Endothelial cell of umbilical vein (primary cell): ENCODE results near the gene SYNDIG1. TPM values are rescaled to one million over a fixed set of nuclear protein-coding genes. Genes with fewer than 3 reads are reported as not detected.

Experiments used
- BruUV-seq: library from RNA; stranded (reverse); fragments of 400-500 nt; replicated peaks from 2 replicates; lab custom pipeline; 2021; lab: Mats Ljungman, UMichigan
- CTCF ChIA-PET: fragments of 300-600, 350-600 bp; sonication (Branson Sonifier 250); formaldehyde crosslinking; loops from one replicate; lab custom pipeline; 2021; ENCODE audit warnings: antibody characterized with exemption, inconsistent platforms; lab: Charles Lee
- POLR2A ChIA-PET: fragments of 300-600, 350-600 bp; sonication (Branson Sonifier 250); formaldehyde crosslinking; loops from one replicate; lab custom pipeline; 2021; ENCODE audit warnings: antibody characterized with exemption, inconsistent platforms; lab: Charles Lee
- DNase-seq: peaks from one replicate; pipeline ENCODE4 v3.0.0-alpha.2; 2011; ENCODE audit warnings: low read depth, low spot score
- FAIRE-seq: peaks from 2 replicates; lab custom pipeline; 2011; peaks lifted over from hg19 to GRCh38; lab: Jason Lieb, UNC
- H2AFZ ChIP-seq: 2 replicates; pipeline ENCODE4 v1.6.0; 2012; ENCODE audit warnings: low read depth, low read length, control low read depth, inconsistent platforms
- H3K27ac ChIP-seq: 2 replicates; pipeline ENCODE4 v1.5.1; 2011; ENCODE audit warnings: low read depth, mild to moderate bottlenecking, control low read depth, low read length, moderate library complexity; ENCODE audit not compliant: insufficient read depth
- H3K27me3 ChIP-seq, 2 experiments: 2 replicates each; pipeline versions ENCODE4 v1.6.0 to v1.6.1; 2011; ENCODE audit warnings: low read length in 2 of 2, mixed read lengths in 1 of 2; ENCODE audit not compliant: control insufficient read depth in 2 of 2, insufficient read depth in 2 of 2
- H3K36me3 ChIP-seq, 2 experiments: 2 replicates in 1 of 2; 3 replicates in 1 of 2; pipeline ENCODE4 v1.5.1; 2011; ENCODE audit warnings: low read length in 2 of 2, mild to moderate bottlenecking in 1 of 2, moderate library complexity in 1 of 2; ENCODE audit not compliant: control insufficient read depth in 2 of 2, insufficient read depth in 2 of 2; ENCODE audit errors: extremely low read depth in 1 of 2
- H3K4me1 ChIP-seq: 3 replicates; pipeline ENCODE4 v1.5.1; 2011; ENCODE audit warnings: mild to moderate bottlenecking, low read length; ENCODE audit not compliant: control insufficient read depth, insufficient read depth; ENCODE audit errors: extremely low read depth
- H3K4me2 ChIP-seq: 2 replicates; pipeline ENCODE4 v1.6.1; 2011; ENCODE audit warnings: low read length, control low read depth, mixed read lengths; ENCODE audit not compliant: insufficient read depth
- H3K4me3 ChIP-seq, 3 experiments: fragments of 200-600 bp in 1 of 3; sonication (generic), shearing (Covaris generic) in 1 of 3; replicated peaks in 1 of 3; 2 replicates each; pipeline ENCODE4 v1.5.1; 2011 to 2016; ENCODE audit warnings: control low read depth in 3 of 3, low read length in 3 of 3, mild to moderate bottlenecking in 2 of 3, inconsistent platforms in 1 of 3, low read depth in 1 of 3, moderate library complexity in 1 of 3; ENCODE audit not compliant: insufficient read depth in 1 of 3
- H3K79me2 ChIP-seq: 2 replicates; pipeline ENCODE4 v1.6.0; 2012; ENCODE audit warnings: low read length, inconsistent platforms; ENCODE audit not compliant: control insufficient read depth, insufficient read depth
- H3K9ac ChIP-seq: replicated peaks from 2 replicates; pipeline ENCODE3; 2011; ENCODE audit warnings: low read length, control low read depth; ENCODE audit not compliant: insufficient read depth; ENCODE audit errors: extremely low read depth
- H3K9me1 ChIP-seq: replicated peaks from 3 replicates; pipeline ENCODE4 v1.6.0; 2011; ENCODE audit warnings: mild to moderate bottlenecking, low read length; ENCODE audit not compliant: control insufficient read depth, insufficient read depth; ENCODE audit errors: extremely low read depth
- H3K9me3 ChIP-seq: replicated peaks from 2 replicates; pipeline ENCODE4 v1.5.1; 2012; ENCODE audit warnings: low read length, inconsistent platforms; ENCODE audit not compliant: control insufficient read depth, insufficient read depth
- H4K20me1 ChIP-seq: replicated peaks from 2 replicates; pipeline ENCODE3; 2011; ENCODE audit warnings: mild to moderate bottlenecking, low read length; ENCODE audit not compliant: control insufficient read depth, insufficient read depth; ENCODE audit errors: extremely low read depth
- EZH2 ChIP-seq: IDR thresholded peaks from 2 replicates; pipeline ENCODE4 v1.6.1; 2012; ENCODE audit warnings: borderline replicate concordance, low read depth, mild to moderate bottlenecking, moderate library complexity, low read length, inconsistent platforms; ENCODE audit not compliant: severe bottlenecking
- FOS ChIP-seq: IDR thresholded peaks from 2 replicates; pipeline ENCODE4 v1.6.1; 2011; ENCODE audit warnings: mild to moderate bottlenecking, low read length, moderate library complexity, borderline replicate concordance; ENCODE audit not compliant: insufficient read depth
- GATA2 ChIP-seq: IDR thresholded peaks from 2 replicates; pipeline ENCODE4 v1.7.0; 2011; ENCODE audit warnings: low read depth, mild to moderate bottlenecking, moderate library complexity, mixed read lengths, low read length; ENCODE audit not compliant: insufficient read length, insufficient read depth
- JUN ChIP-seq: IDR thresholded peaks from 2 replicates; pipeline ENCODE4 v1.6.1; 2011; ENCODE audit warnings: borderline replicate concordance, low read depth; ENCODE audit not compliant: insufficient read length, insufficient read depth
- MYC ChIP-seq: IDR thresholded peaks from one replicate; pipeline ENCODE4 v1.6.1; 2011; ENCODE audit warnings: mild to moderate bottlenecking, low read depth, low read length
- POLR2A ChIP-seq: IDR thresholded peaks from 2 replicates; pipeline ENCODE4 v1.6.1; 2012; ENCODE audit warnings: low read depth, mild to moderate bottlenecking, control low read depth, low read length
- POLR2AphosphoS5 ChIP-seq: IDR thresholded peaks from 2 replicates; pipeline ENCODE4 v1.6.1; 2012; ENCODE audit warnings: low read depth, mild to moderate bottlenecking, control low read depth, low read length, moderate library complexity; ENCODE audit not compliant: insufficient read depth
- dilution Hi-C: fragments of 300-500 bp; cut with MboI; formaldehyde crosslinking; loops from one replicate; pipeline ENCODE4 v1.15.0; 2019; ENCODE audit warnings: low sequenced_read_pairs; ENCODE audit not compliant: extremely low pct_ligation_motif_present
- intact Hi-C: fragments of 100-400 bp; cut with micrococcal nuclease; formaldehyde crosslinking; loops from one replicate; pipeline ENCODE4 v1.10.0; 2022
- polyA plus RNA-seq, 4 experiments: library from polyadenylated mRNA; depleted of rRNA in 3 of 4; stranded (reverse) in 3 of 4; unstranded in 1 of 4; fragments of >200 nt; gene quantifications; 2 replicates each; pipeline versions ENCODE4 v1.2.1 to v1.2.3, GENCODE V29; 2011 to 2012; ENCODE audit warnings: missing spikeins in 1 of 4
- total RNA-seq: library from RNA; stranded (reverse); gene quantifications from 2 replicates; pipeline ENCODE4 v1.2.3, GENCODE V29; 2021
- TF ChIP-seq, protein P1 (sequence below): IDR thresholded peaks from 2 replicates; pipeline ENCODE4 v1.6.1; 2011; ENCODE audit not compliant: insufficient read depth, insufficient read length
- TF ChIP-seq, protein P2 (sequence below), 2 donors: IDR thresholded peaks; 1 replicate in 1 of 2; 2 replicates in 1 of 2; pipeline ENCODE4 v1.5.1; 2011; ENCODE audit warnings: low read length in 2 of 2, mild to moderate bottlenecking in 2 of 2, moderate library complexity in 2 of 2, control low read depth in 1 of 2, inconsistent platforms in 1 of 2, low read depth in 1 of 2; ENCODE audit not compliant: insufficient read depth in 1 of 2; ENCODE audit errors: extremely low read depth in 1 of 2

Gene SYNDIG1
- total and polyA plus RNA-seq, 2 donors (not counting 3 experiments of a cell fraction or from before 2014, with no cell fraction given): not detected

DNA sequence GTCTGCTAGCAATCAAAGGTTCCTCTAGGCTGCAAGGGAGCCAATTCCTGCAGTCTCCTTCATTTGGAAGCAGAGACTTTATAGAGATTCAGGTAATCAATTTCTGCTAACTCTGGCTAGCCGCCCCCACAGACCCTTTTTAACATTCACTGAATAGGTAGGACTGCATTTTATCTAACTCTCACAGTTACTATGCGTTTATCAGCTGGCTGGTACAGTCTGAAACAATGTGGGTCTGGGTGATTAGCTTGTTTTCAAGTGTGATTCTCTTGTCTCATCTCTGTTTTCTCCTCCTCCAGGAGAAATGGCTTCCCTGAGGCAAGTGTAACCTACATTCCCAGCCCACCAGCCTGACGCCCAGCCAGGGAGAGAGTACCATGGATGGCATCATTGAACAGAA, 73.3 kb downstream of the SYNDIG1 start:
- no peak for DNase-seq
- ChIA-PET POLR2A (no interaction called here), CTCF (no interaction called here)
- Histone ChIP-seq H3K79me2 (no peaks in the 10 kb centered on the region), H2AFZ (no peak overlapping the region), H3K27ac (no peak overlapping the region), H3K27me3 (no peaks in the 10 kb centered on the region), H3K4me3 (no peak overlapping the region), H4K20me1 (no peaks in the 10 kb centered on the region), H3K9me1 (no peaks in the 10 kb centered on the region), H3K9ac (no peak overlapping the region), H3K9me3 (peaks cover 8% of the 10 kb centered on the region), H3K4me1 (no peaks in the 10 kb centered on the region), H3K4me2 (no peak overlapping the region), H3K36me3 (no peaks in the 10 kb centered on the region)
- no TSS peak for BruUV-seq
- FAIRE-seq: no peak
- TF ChIP-seq POLR2A: no peak
- no peak for TF ChIP-seq POLR2AphosphoS5
- no peak for TF ChIP-seq EZH2
- no peak for TF ChIP-seq JUN
- TF ChIP-seq GATA2: no peak
- TF ChIP-seq FOS: no peak
- intact Hi-C loops: no loop called here
- dilution Hi-C loops: no loop called here

DNA sequence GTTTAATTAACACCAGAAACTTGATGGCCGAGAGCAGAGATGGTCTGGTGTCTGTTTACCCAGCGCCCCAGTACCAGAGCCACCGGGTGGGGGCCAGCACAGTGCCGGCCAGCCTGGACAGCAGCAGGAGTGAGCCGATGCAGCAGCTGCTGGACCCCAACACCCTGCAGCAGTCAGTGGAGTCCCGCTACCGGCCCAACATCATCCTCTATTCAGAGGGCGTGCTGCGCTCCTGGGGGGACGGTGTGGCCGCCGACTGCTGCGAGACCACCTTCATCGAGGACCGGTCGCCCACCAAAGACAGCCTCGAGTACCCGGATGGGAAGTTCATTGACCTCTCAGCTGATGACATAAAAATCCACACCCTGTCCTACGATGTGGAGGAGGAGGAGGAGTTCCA, 73.7 kb downstream of the SYNDIG1 start:
- Histone ChIP-seq H3K79me2 (no peaks in the 10 kb centered on the region), H3K27me3 (no peaks in the 10 kb centered on the region), H3K4me2 (no peak overlapping the region), H4K20me1 (no peaks in the 10 kb centered on the region), H3K27ac (no peak overlapping the region), H3K9ac (no peak overlapping the region), H3K4me1 (no peaks in the 10 kb centered on the region), H3K36me3 (no peaks in the 10 kb centered on the region), H3K4me3 (no peak overlapping the region), H3K9me1 (no peaks in the 10 kb centered on the region), H2AFZ (no peak overlapping the region), H3K9me3 (peaks cover 8% of the 10 kb centered on the region)
- dilution Hi-C loops: no loop called here
- ChIA-PET CTCF (no interaction called here), POLR2A (no interaction called here)
- FAIRE-seq (no peak), DNase-seq (no peak)
- no peak for TF ChIP-seq POLR2AphosphoS5
- no peak for TF ChIP-seq FOS
- TF ChIP-seq, protein P1, sequence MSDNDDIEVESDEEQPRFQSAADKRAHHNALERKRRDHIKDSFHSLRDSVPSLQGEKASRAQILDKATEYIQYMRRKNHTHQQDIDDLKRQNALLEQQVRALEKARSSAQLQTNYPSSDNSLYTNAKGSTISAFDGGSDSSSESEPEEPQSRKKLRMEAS: no peak
- TF ChIP-seq, protein P2, sequence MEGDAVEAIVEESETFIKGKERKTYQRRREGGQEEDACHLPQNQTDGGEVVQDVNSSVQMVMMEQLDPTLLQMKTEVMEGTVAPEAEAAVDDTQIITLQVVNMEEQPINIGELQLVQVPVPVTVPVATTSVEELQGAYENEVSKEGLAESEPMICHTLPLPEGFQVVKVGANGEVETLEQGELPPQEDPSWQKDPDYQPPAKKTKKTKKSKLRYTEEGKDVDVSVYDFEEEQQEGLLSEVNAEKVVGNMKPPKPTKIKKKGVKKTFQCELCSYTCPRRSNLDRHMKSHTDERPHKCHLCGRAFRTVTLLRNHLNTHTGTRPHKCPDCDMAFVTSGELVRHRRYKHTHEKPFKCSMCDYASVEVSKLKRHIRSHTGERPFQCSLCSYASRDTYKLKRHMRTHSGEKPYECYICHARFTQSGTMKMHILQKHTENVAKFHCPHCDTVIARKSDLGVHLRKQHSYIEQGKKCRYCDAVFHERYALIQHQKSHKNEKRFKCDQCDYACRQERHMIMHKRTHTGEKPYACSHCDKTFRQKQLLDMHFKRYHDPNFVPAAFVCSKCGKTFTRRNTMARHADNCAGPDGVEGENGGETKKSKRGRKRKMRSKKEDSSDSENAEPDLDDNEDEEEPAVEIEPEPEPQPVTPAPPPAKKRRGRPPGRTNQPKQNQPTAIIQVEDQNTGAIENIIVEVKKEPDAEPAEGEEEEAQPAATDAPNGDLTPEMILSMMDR (IDR thresholded peaks at IDR 0.05; ENCODE audit: extremely low read depth in 1 of 2, insufficient read depth in 1 of 2, low read depth in 1 of 2, low read length in 2 of 2): no peak
- no peak for TF ChIP-seq EZH2
- TF ChIP-seq GATA2: no peak
- TF ChIP-seq MYC: no peak
- no peak for TF ChIP-seq JUN
- TF ChIP-seq POLR2A: no peak
- intact Hi-C loops: no loop called here
- no TSS peak for BruUV-seq
